WTC11 (cell line): ENCODE results near the gene PLCB2.

Source experiments
- CREM ChIP-seq: sonication (generic); formaldehyde crosslinking; IDR thresholded peaks from 2 replicates; pipeline ENCODE4 v1.8.1; 2022; ENCODE audit warnings: mild to moderate bottlenecking, missing genetic modification reagents, moderate library complexity
- CTCF ChIP-seq: fragments of 200-600 bp; IDR thresholded peaks from 2 replicates; pipeline ENCODE4 v1.8.0; 2022; ENCODE audit warnings: antibody characterized with exemption
- JAZF1 ChIP-seq: fragments of 250-450 bp; sonication (Bioruptor Pico); IDR thresholded peaks from 2 replicates; pipeline ENCODE4 v1.9.0; 2021; ENCODE audit warnings: moderate library complexity, mild to moderate bottlenecking, inconsistent platforms
- SMAD3 ChIP-seq: sonication (generic); formaldehyde crosslinking; IDR thresholded peaks from 2 replicates; pipeline ENCODE4 v1.8.0; 2022; ENCODE audit warnings: missing genetic modification reagents, mild to moderate bottlenecking, borderline replicate concordance
- SMAD4 ChIP-seq: sonication (generic); formaldehyde crosslinking; IDR thresholded peaks from 2 replicates; pipeline ENCODE4 v1.8.0; 2022; ENCODE audit warnings: mild to moderate bottlenecking, missing genetic modification reagents
- STAT6 ChIP-seq: sonication (generic); formaldehyde crosslinking; conservative IDR thresholded peaks from 2 replicates; pipeline ENCODE4 v1.8.1; 2023; ENCODE audit warnings: mild to moderate bottlenecking, low read depth, missing genetic modification reagents, moderate library complexity

GRCh38 chr15:40283615-40284300, 24.0 kb downstream of the PLCB2 start:
- no peak for TF ChIP-seq CTCF
- no peak for TF ChIP-seq SMAD4
- no peak for TF ChIP-seq CREM (CRISPR knock-in tag)
- TF ChIP-seq JAZF1: no peak
- TF ChIP-seq SMAD3 (CRISPR knock-in tag): no peak
- TF ChIP-seq STAT6 (CRISPR knock-in tag): no peak
